Gastroesophageal sphincter (tissue), 4 donors: Measurements from ENCODE around the gene RGS10. TPM values are rescaled to one million over a fixed set of nuclear protein-coding genes. Genes with fewer than 3 reads are reported as not detected.

Source experiments
- ATAC-seq: fragments of 150-250 bp; one replicate; pipeline ENCODE4 v1.9.1; 2016; ENCODE audit warnings: mild to moderate bottlenecking, moderate library complexity
- H3K27ac ChIP-seq, 4 donors: fragments of 200-600 bp; sonication (generic) in 3 of 4; 1 replicate in 3 of 4; 2 replicates in 1 of 4; pipeline ENCODE4 v1.5.1; 2016 to 2019
- H3K27me3 ChIP-seq: fragments of 200-600 bp; sonication (generic); one replicate; pipeline ENCODE4 v1.5.1; 2019
- H3K36me3 ChIP-seq, 2 donors: fragments of 200-600 bp; sonication (generic); one replicate each; pipeline ENCODE4 v1.5.1; 2019; ENCODE audit warnings: control low read depth in 1 of 2
- H3K4me1 ChIP-seq, 3 donors: fragments of 200-600 bp; sonication (generic); 1 replicate in 2 of 3; 2 replicates in 1 of 3; pipeline ENCODE4 v1.5.1; 2016 to 2019; ENCODE audit warnings: control low read depth in 2 of 3
- H3K4me3 ChIP-seq, 2 donors: fragments of 200-600 bp; sonication (generic); one replicate each; pipeline ENCODE4 v1.5.1; 2019; ENCODE audit warnings: mild to moderate bottlenecking in 1 of 2, moderate library complexity in 1 of 2
- H3K9me3 ChIP-seq, 3 donors: fragments of 200-600 bp; sonication (generic); one replicate each; pipeline ENCODE4 v1.5.1; 2017 to 2019; ENCODE audit warnings: control low read depth in 2 of 3
- EP300 ChIP-seq: sonication (generic); formaldehyde crosslinking; IDR thresholded peaks from one replicate; pipeline ENCODE4 v1.6.1; 2017; ENCODE audit warnings: antibody characterized with exemption, mild to moderate bottlenecking
- POLR2A ChIP-seq, 2 donors: fragments of 450-650 bp; IDR thresholded peaks; one replicate each; pipeline ENCODE4 v1.6.1; 2017; ENCODE audit warnings: antibody characterized with exemption in 2 of 2, mild to moderate bottlenecking in 2 of 2, moderate library complexity in 1 of 2
- POLR2AphosphoS5 ChIP-seq: sonication (generic); formaldehyde crosslinking; IDR thresholded peaks from one replicate; pipeline ENCODE4 v1.6.1; 2017; ENCODE audit warnings: antibody characterized with exemption
- WGBS, 2 donors: methylation state at CpG; one replicate each; pipeline ENCODE4 v1.1.5; 2018; ENCODE audit warnings: low coverage in 1 of 2; 5-methylcytosine and 5-hydroxymethylcytosine counted together
- total RNA-seq, 4 donors: library from RNA; depleted of rRNA; stranded (reverse); fragments of >200 nt; gene quantifications; one replicate each; pipeline ENCODE4 v1.1.0, GENCODE V29; 2016
- TF ChIP-seq, protein P1 (sequence below), 4 experiments: fragments of 200-600 bp in 2 of 4; fragments of 450-650 bp in 2 of 4; sonication (generic) in 1 of 4; IDR thresholded peaks; one replicate each; pipeline ENCODE4 v1.5.1; 2017 to 2019; ENCODE audit warnings: antibody characterized with exemption in 4 of 4, mild to moderate bottlenecking in 2 of 4, moderate library complexity in 2 of 4

RGS10 gene
- total RNA-seq, 4 donors from 2014 or later = 18.1 to 48.5 (median 33.4) TPM

DNA sequence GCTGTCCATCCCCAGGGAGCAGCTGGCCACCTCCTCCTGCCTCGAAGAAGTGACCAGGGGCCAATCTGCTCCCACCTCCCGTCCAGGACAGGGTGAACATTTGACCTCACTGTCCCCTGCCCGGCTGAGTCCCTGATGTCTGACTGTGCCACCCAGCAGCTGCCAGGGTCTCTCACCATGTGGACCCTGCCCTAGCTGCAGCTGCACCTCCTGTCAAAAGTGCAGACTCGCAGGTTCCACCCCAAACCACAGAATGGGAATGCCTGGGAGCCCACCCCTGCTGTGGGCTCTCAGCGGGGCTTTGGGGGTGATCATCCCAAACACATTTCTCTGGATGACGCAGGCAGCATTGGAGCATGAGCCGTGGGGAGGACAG is 86.1 kb downstream of the RGS10 start:
- Histone ChIP-seq H3K4me3 (no peak overlapping the region), H3K36me3 (peaks cover 0 to 71% of the 10 kb centered on the region in 2 donors), H3K9me3 (no peaks in the 10 kb centered on the region), H3K27ac (no peak overlapping the region), H3K27me3 (no peaks in the 10 kb centered on the region), H3K4me1 (no peaks in the 10 kb centered on the region)
- no peak for TF ChIP-seq EP300
- no peak for TF ChIP-seq POLR2AphosphoS5
- no peak for TF ChIP-seq POLR2A (IDR thresholded peaks at IDR 0.05)
- TF ChIP-seq, protein P1, sequence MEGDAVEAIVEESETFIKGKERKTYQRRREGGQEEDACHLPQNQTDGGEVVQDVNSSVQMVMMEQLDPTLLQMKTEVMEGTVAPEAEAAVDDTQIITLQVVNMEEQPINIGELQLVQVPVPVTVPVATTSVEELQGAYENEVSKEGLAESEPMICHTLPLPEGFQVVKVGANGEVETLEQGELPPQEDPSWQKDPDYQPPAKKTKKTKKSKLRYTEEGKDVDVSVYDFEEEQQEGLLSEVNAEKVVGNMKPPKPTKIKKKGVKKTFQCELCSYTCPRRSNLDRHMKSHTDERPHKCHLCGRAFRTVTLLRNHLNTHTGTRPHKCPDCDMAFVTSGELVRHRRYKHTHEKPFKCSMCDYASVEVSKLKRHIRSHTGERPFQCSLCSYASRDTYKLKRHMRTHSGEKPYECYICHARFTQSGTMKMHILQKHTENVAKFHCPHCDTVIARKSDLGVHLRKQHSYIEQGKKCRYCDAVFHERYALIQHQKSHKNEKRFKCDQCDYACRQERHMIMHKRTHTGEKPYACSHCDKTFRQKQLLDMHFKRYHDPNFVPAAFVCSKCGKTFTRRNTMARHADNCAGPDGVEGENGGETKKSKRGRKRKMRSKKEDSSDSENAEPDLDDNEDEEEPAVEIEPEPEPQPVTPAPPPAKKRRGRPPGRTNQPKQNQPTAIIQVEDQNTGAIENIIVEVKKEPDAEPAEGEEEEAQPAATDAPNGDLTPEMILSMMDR (IDR thresholded peaks at IDR 0.05) = no peak
- no peak for ATAC-seq
- WGBS, 2 donors = 74% methylated on average over 3 of the region's 7 CpGs; no CpG with 5 or more reads in 1 of the 2 donors

DNA sequence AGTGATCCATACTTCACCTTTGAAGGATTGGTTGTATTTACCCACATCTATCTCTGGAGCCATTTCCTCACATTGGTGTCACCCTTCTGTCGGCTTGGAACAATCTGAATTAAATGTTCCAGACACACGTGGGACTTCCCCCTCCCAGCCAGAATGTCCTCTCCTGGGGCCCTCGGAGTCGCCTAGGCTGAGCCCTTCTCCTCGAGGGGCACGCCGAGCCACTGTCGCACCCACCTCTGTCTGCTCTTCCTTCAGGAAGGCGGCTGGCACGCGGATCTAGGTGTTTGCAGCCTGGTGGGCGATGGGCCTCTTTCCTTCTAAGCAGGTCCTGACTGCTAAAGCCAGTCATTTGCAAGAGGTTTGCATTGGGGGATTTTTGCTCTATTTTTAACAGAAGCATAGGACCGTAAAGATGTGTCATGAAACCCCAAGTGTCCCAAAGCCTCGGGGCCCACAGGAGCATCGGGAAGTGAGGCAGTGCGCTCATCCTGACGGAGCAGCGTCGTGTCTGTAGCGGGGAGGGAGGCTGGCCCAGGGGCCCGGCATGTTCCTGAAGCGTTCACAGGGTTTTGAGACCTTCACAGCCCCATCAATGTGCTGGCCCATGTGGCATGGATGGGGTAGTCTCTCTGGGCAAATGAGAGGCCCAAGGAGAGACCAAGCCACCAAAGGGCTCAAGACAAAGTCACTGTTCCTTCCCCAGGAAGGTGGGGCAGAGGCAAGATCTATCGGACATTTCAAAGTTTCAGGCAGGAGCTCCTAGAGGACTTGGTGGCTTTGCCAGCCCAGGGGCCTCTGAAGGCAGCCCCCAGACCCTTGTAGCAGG is 86.7 kb downstream of the RGS10 start:
- Histone ChIP-seq H3K9me3 (no peaks in the 10 kb centered on the region), H3K4me1 (no peaks in the 10 kb centered on the region), H3K36me3 (peaks cover 0 to 74% of the 10 kb centered on the region in 2 donors), H3K27ac (no peak overlapping the region), H3K27me3 (no peaks in the 10 kb centered on the region), H3K4me3 (no peak overlapping the region)
- TF ChIP-seq, protein P1 (IDR thresholded peaks at IDR 0.05) = no peak
- TF ChIP-seq POLR2AphosphoS5 = no peak
- TF ChIP-seq EP300 = no peak
- TF ChIP-seq POLR2A (IDR thresholded peaks at IDR 0.05) = no peak
- WGBS, 2 donors = 94 to 95% methylated on average over 12 to 18 of the region's 23 CpGs
- ATAC-seq = no peak

DNA sequence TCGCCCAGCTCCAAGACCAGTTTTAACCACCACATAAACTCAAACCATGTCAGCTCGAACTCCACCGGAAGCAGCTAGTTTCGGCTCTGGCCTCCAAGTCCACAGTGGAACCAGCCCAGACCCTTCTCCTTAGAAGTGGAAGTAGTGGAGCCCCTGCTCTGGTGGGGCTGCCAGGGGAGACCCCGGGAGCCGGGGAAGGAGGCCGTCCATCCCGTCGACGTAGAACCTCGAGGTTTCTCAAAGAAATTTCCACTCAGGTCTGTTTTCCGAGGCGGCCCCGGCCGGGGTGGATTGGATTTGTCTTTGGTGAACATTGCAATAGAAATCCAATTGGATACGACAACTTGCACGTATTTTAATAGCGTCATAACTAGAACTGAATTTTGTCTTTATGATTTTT is 87.5 kb downstream of the RGS10 start:
- no peak overlapping the region for H3K27ac ChIP-seq
- no peak overlapping the region for H3K4me3 ChIP-seq
- no peak for TF ChIP-seq POLR2A (IDR thresholded peaks at IDR 0.05)
- TF ChIP-seq, protein P1 (IDR thresholded peaks at IDR 0.05) = no peak
- TF ChIP-seq POLR2AphosphoS5 = no peak
- no peak for TF ChIP-seq EP300
- no peaks in the 10 kb centered on the region for H3K27me3 ChIP-seq
- WGBS, 2 donors = 86 to 94% methylated on average over 8 to 17 of the region's 18 CpGs
- no peaks in the 10 kb centered on the region for H3K9me3 ChIP-seq
- H3K36me3 ChIP-seq = peaks cover 0 to 78% of the 10 kb centered on the region in 2 donors
- H3K4me1 ChIP-seq = peaks cover 0 to 7% (median 0%) of the 10 kb centered on the region in 3 donors
- no peak for ATAC-seq

DNA sequence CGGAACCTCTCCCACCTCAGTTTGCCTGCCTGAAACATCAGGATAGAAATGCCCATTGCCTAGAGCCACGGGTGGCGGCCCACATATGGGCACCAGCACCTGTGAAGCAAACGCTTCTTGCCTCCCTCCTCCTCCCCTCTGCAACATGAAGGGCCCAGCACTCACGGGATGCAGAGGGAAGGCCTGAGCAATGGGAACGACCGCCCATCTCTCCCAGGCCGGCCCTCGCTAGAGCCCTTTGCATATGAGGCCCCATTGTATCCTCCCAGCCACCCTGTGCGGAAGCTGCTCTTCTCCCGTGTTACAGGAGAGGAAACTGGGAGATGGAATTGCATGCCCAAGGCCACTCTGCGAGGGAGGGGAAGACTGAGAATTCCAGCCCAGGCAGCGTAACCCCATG is 88.2 kb downstream of the RGS10 start:
- Histone ChIP-seq H3K9me3 (no peaks in the 10 kb centered on the region), H3K4me3 (no peak overlapping the region), H3K4me1 (peaks cover 0 to 13% (median 0%) of the 10 kb centered on the region in 3 donors), H3K36me3 (peaks cover 0 to 79% of the 10 kb centered on the region in 2 donors), H3K27me3 (no peaks in the 10 kb centered on the region), H3K27ac (no peak overlapping the region)
- ATAC-seq = no peak
- WGBS, 2 donors = 100% methylated on average over 1 of the region's 13 CpGs
- no peak for TF ChIP-seq POLR2AphosphoS5
- no peak for TF ChIP-seq POLR2A (IDR thresholded peaks at IDR 0.05)
- no peak for TF ChIP-seq EP300
- TF ChIP-seq, protein P1 (IDR thresholded peaks at IDR 0.05) = no peak

DNA sequence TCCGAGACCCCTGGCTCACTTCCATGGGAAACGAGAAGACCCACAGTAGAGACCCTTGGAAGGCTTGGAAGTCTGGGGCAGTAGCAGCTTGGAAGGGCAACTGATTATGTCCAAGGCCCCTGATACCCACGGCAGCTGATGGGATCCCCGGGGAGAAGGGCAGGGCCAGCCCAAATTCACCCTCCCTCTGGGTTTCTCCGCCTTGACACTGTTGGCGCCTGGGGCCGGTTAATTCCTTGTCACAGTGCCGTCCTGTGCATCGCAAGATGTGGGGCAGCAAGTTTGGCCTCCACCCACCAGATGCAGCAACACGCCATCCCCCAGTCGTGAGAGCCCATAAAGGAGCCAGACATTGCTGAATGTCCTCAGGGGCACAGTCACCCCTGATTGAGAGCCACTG is 89.2 kb downstream of the RGS10 start:
- H3K4me1 ChIP-seq = peaks cover 0 to 17% (median 0%) of the 10 kb centered on the region in 3 donors
- no CpG with 5 or more reads among the region's 11 CpGs for WGBS, 2 donors
- H3K36me3 ChIP-seq = peaks cover 0 to 83% of the 10 kb centered on the region in 2 donors
- H3K9me3 ChIP-seq = no peaks in the 10 kb centered on the region
- H3K27ac ChIP-seq = no peak overlapping the region
- TF ChIP-seq, protein P1 (IDR thresholded peaks at IDR 0.05) = no peak
- TF ChIP-seq EP300 (no peak), POLR2AphosphoS5 (no peak), POLR2A (IDR thresholded peaks at IDR 0.05) (no peak)
- ATAC-seq = no peak
- no peak overlapping the region for H3K4me3 ChIP-seq
- no peaks in the 10 kb centered on the region for H3K27me3 ChIP-seq
